HG02623 (cell line): ENCODE measurements around the gene SLC35F1.
A peak's percentile ranks its signal among the peaks of the same experiment; 100 is the strongest.
"Not testable (repeated sequence)": the region's sequence is repeated elsewhere in the genome, so short reads cannot be mapped to it uniquely, and the experiment has no call there.

Source experiments
- ATAC-seq: cut with Tn5 transposase; IDR thresholded peaks from one replicate; pipeline ENCODE4 v1.9.1; 2021; ENCODE audit warnings: moderate library complexity; ENCODE audit not compliant: unreplicated experiment

The SLC35F1 gene

GRCh38 chr6:117906958-117907600 lies at the start of gene SLC35F1:
TSS of gene SLC35F1 (plus strand) at chr6:117907264.
- ATAC-seq = peak; percentile 54

DNA sequence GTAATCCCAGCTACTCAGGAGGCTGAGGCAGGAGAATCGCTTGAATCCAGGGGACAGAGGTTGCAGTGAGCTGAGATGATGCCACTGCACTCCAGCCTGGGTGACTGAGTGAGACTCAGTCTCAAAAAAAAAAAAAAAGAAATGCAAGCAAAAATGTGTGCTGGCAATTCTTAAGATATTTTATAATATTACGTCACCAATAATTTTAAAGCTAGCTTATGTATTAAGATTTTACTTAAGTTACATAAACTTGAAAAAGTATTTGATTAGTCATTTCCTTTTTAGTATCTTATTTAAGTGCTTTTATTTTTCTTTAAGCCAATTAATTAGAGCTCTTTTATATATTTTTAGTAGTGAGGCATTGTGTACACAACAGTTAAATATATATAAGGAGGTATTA lies 48.5 kb upstream of the SLC35F1 start:
- ATAC-seq = not testable (repeated sequence)

- no peak for ATAC-seq
Measured at GRCh38 chr6:117861545-117861944, 45.5 kb upstream of the SLC35F1 start.

DNA sequence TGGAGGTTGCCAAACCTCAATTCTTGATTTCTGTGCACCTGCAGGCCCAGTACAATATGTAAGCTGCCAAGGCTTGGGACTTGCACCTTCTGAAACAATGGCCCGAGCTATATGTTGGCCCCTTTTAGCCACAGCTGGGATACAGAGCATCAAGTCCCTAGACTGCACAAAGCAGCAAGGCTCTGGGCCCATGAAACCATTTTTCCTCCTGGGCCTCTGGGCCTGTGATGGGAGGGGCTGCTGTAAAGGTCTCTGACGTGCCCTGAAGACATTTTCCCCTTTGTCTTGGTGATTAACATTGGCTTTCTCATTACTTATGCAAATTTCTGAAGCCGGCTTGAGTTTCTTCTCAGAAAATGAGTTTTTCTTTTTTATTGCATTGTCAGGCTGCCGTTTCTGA lies 40.5 kb upstream of the SLC35F1 start:
- ATAC-seq = no peak

- ATAC-seq = peak; percentile 71
Measured at GRCh38 chr6:117870486-117871242, 36.4 kb upstream of the SLC35F1 start.

DNA sequence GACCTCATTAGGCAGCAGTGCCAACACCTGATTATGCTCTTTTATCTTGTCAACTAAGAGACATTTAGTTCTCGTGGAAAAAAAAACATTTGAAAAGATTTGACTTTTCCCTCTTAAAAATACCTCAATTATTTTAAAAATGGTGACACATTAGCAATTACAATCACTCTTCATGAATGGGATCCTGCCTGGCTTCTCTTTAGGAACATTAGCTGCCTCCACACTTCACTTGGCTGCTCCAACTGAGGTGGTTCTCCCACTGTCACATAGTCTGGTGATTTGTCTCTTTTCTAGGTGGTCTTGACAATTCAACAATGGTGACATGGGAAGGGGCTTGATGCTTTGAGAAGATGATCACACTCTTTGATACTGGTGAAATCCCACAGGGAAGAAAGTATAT lies 26.2 kb upstream of the SLC35F1 start:
- ATAC-seq = no peak

GRCh38 chr6:117890172-117890571 lies 16.9 kb upstream of the SLC35F1 start:
- ATAC-seq = no peak

- ATAC-seq = peak; percentile 23
Measured at GRCh38 chr6:117906507-117906957, 532 bp upstream of the SLC35F1 start.

DNA sequence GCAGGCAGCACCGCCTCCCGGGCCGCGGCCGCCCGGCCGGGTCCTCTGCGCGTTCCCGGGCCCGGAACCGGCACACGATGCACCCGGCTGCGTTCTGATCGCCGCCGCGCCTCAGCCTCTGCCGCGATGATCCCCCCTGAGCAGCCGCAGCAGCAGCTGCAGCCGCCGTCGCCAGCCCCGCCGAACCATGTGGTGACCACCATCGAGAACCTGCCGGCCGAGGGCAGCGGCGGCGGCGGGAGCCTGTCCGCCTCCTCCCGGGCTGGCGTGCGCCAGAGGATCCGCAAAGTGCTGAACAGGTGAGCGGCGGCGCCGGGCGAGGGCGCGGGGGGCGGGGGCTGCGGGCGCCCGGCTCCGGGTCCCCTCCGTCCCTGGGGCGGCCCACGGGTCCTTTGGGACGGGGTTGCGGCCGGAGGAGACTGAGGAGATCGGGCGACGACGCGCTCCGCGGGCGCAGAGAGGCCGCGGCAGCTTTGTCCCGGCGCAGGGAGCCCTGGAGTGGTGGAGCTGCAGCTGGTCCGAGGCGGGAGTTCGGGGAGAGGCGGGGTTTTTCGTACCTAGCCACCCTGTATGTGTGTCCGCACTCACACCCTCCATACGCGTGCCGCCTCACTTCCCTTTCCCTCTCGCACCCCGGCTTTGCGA lies 659 bp downstream of the SLC35F1 start:
- ATAC-seq = peak; percentile 23

GRCh38 chr6:117908246-117909068 lies 1.4 kb downstream of the SLC35F1 start:
- no peak for ATAC-seq

DNA sequence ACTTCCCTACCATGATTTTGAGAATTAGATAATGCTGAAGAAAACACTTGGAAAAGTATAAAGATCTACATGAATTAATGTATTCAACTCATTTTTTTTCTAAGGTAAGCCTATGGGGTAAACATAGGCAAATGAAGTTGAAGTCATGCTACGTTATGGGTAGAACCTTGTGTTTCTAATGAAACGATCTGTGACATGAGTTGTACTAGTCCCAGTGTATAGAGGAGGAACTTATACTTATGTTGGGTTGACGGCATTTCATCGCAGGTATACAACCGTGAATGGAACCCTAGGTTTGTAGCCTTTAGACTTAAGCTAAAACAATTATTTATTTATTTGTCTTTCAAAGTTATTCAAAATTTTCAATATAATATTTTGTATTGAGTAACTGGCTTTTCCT lies 2.6 kb downstream of the SLC35F1 start:
- ATAC-seq = no peak

GRCh38 chr6:117910549-117910948 lies 3.5 kb downstream of the SLC35F1 start:
- ATAC-seq = no peak

DNA sequence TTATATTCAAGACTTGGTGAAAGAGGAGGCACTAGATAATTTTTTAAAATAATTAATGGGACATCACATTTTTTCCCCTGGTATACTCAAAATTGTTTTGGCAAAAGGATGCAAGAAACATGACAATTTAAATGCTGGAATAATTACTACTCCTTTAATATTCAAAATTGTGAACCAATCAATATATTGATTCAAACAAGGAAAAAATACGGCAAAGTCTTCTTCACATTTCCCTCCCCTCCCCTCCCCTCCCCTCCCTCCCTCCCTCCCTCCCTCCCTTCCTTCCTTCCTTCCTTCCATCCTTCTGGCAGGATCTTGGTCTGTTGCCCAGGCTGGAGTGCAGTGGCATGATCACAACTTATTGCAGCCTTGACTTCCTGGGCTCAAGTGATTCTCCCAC lies 4.1 kb downstream of the SLC35F1 start:
- ATAC-seq = no peak

DNA sequence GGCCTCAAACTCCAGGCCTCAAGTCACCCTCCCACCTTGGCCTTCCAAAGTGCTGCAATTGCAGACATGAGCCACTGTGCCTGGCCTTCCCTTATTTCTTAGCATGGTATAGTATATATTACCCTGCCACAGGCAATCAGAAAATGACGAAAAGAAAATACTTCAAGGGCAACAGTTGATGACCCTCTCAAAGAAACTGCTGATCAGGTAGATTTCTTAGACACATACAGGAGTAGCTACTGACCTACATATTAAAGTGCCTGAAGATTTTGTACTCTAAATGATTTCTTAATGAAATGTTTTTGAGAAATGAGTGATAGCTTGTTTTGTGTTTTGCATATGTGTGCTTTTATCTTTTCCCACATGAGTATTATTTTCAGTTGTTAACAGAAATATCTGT lies 4.6 kb downstream of the SLC35F1 start:
- ATAC-seq = no peak

GRCh38 chr6:117915846-117916245 lies 8.8 kb downstream of the SLC35F1 start:
- ATAC-seq = no peak

DNA sequence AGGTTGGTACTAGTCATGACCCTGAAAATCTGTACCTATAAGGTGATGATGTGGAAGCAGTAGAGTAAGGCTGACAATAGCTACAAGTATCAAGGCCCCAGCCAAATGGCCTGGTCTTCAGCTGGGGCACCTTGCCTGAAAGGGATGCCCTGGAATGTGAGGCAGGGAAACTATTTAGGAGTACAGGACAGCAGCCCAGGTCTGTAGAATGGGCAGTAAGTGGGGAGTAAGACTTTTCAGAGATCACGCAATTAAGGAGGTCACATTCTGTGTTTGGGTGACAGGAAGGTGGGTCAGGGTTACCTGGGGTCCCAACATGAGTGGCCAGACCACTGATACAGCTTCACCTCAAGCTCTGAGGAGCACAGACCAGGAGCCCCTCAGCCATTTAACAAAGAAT lies 9.4 kb downstream of the SLC35F1 start:
- no peak for ATAC-seq

GRCh38 chr6:117917176-117917575 lies 10.1 kb downstream of the SLC35F1 start:
- no peak for ATAC-seq

GRCh38 chr6:117918454-117918853 lies 11.4 kb downstream of the SLC35F1 start:
- ATAC-seq = no peak

GRCh38 chr6:117919275-117919674 lies 12.2 kb downstream of the SLC35F1 start:
- no peak for ATAC-seq

- ATAC-seq = no peak
Measured at GRCh38 chr6:117919775-117920729, 13.0 kb downstream of the SLC35F1 start.
